ENCODE results near the gene TBC1D16. TPM values are rescaled to one million over a fixed set of nuclear protein-coding genes. Genes with fewer than 3 reads are reported as not detected.

The TBC1D16 gene
- total RNA-seq, 4 donors from 2014 or later: 5.8 to 8.1 (median 7.0) TPM

DNA sequence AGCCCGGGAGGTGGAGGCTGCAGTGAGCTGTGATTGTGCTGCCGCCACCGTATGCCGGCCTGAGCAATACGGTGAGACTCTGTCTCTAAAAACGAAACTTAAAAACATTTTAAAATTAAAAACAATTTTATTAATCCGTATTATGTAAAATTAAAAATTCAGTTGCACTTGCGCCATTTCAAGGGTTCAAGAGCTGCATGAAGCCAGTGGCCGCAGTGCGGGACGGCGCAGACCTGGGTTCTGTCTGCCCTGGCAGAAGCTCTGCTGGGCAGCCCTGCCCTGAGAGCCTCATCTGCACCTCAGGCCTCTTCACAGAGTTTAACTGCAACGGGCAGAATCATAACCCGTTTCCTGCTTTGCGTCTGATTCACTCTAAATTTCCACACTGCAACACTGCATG lies 31.7 kb downstream of the TBC1D16 start:
- in situ Hi-C loops (cut with MboI; ENCODE audit: low sequenced_read_pairs in 4 of 4) (no loop called here), intact Hi-C loops (cut with DNase I; ENCODE audit: low total_unique reads) (loop anchor here (10.0 kb wide), 1 partner anchor 261 kb away; the partner anchor contains the start of gene RNF213)
- TF ChIP-seq CTCF (IDR thresholded peaks at IDR 0.05 in 4 of 5, conservative IDR thresholded peaks at IDR 0.05 in 1 of 5): no peak
- no peak for TF ChIP-seq POLR2A (IDR thresholded peaks at IDR 0.05)
- ATAC-seq: no peak
- H3K27ac ChIP-seq: no peak overlapping the region
- peaks cover 0 to 3% of the 10 kb centered on the region in 2 donors for H3K4me1 ChIP-seq
- no peaks in the 10 kb centered on the region for H3K36me3 ChIP-seq
- no peaks in the 10 kb centered on the region for H3K27me3 ChIP-seq
- no peaks in the 10 kb centered on the region for H3K9me3 ChIP-seq
- DNase-seq: no peak
- no peak overlapping the region for H3K4me3 ChIP-seq

DNA sequence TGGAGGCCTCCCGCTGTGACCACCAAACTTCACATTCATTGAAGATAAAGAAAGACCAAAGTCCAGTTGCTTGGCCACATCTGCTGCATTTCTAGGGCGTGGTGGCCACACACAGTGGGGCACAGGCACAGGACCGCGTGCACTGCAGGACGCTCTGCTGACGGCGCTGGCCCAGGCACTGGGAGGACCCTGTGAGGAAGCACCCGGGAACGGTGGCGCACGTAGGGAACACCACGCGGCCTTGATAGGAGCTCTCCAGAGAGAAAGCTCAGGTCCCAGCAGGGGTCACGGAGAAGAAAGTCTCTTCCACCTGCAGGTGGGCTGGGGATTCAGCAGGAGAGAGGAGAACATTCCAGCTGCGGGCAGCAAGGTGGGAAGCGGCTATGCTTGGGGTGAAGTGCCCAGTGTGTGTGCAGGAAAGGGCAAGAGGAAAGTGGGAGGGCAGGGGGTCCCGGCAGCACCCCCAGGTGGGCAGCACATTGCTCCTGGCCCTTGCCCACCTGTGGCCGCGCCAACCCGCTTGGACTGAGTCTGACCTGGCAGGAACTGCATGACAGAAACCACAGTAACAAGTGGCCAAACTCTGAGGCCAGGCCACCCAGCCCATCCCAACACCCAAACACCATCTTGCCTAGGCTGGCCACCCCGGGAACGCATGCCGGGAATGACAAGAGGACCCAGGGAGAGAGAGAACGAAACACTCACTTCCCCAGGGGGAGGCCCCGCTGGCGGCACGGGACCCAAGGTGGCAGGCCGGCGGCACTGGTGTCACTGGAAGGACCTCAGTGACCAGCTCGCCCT lies 32.8 kb downstream of the TBC1D16 start:
- in situ Hi-C loops (cut with MboI; ENCODE audit: low sequenced_read_pairs in 4 of 4) (no loop called here), intact Hi-C loops (cut with DNase I; ENCODE audit: low total_unique reads) (loop anchor here (10.0 kb wide), 1 partner anchor 262 kb away; the partner anchor contains the start of gene RNF213)
- no peak overlapping the region for H3K4me3 ChIP-seq
- no peaks in the 10 kb centered on the region for H3K36me3 ChIP-seq
- no peak for ATAC-seq
- no peak for DNase-seq
- H3K4me1 ChIP-seq: no peaks in the 10 kb centered on the region
- TF ChIP-seq POLR2A (IDR thresholded peaks at IDR 0.05): no peak
- no peak for TF ChIP-seq CTCF (IDR thresholded peaks at IDR 0.05 in 4 of 5, conservative IDR thresholded peaks at IDR 0.05 in 1 of 5)
- no peak overlapping the region for H3K27ac ChIP-seq
- H3K27me3 ChIP-seq: no peaks in the 10 kb centered on the region
- no peaks in the 10 kb centered on the region for H3K9me3 ChIP-seq

DNA sequence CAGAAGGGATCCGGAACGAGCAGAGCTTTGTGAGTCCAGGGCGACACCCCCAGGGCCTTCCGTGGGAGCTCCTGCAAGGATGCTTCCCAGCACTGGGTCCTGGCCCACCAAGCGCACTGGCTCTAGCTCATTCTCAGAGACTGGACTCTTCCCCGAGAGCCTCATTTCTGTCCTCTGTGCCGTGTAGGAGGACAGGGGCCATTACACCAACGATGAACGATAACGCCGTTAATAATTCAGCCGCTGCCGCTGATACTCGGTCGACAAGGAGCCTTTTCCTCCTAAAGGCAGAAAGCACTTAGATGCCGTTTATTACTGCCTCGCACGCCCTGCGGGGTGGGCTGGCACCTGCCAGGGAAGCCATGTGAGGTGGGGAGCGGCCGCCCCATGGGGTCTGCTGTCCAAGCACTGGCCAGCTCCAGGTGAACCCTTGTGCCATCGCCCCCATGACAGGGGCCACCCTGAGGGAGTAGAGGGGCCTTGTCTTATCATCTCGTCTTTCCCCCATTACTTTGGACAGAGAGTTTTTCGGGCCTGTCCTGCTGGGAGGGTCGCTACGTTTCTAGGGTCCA lies 33.5 kb downstream of the TBC1D16 start:
- Histone ChIP-seq H3K27ac (no peak overlapping the region), H3K4me1 (no peaks in the 10 kb centered on the region), H3K9me3 (no peaks in the 10 kb centered on the region), H3K36me3 (no peaks in the 10 kb centered on the region), H3K4me3 (no peak overlapping the region), H3K27me3 (no peaks in the 10 kb centered on the region)
- TF ChIP-seq POLR2A (IDR thresholded peaks at IDR 0.05) (no peak), CTCF (IDR thresholded peaks at IDR 0.05 in 4 of 5, conservative IDR thresholded peaks at IDR 0.05 in 1 of 5) (no peak)
- no peak for ATAC-seq
- in situ Hi-C loops (cut with MboI; ENCODE audit: low sequenced_read_pairs in 4 of 4): no loop called here
- intact Hi-C loops (cut with DNase I; ENCODE audit: low total_unique reads): loop anchor here (10.0 kb wide), 1 partner anchor 263 kb away; the partner anchor contains the start of gene RNF213
- DNase-seq: no peak

DNA sequence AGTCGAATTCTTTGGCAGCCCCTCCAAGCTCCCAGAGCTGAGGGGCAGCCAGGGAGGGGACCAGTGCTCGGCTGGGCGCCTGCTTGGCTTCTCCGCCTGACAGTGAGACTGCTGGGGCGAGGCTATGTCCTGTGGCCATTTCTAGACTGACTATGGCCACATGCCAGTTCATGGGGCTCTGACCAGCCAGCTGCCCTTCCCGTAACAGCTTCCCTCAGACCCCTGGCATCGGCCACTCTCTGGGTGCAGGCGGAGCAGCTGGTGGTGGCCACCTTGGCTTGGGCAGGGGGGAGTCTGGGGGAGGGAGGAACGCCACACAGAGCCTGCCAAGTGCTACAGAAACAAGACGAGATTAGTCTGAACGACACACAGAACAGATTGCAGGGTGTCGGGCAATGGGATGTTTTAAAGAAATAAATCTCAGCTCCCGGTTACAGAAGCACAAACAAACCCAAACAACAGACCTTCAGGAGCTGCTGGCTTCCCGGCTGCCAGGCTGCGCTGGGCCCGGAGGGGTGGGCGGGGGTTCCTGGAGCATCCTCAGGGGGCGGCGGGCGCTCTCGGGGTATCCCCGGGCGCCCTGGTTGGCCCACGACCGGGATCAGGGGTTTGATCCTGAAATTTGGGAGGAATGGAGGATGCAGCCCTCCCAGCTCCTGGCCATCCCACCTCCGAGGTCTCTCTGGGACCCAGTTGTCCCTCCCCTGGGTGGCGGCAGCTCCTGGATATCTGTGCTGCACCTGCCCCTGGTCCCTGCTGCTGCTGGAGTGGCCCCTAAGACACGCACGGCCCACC lies 34.5 kb downstream of the TBC1D16 start:
- Histone ChIP-seq H3K4me3 (no peak overlapping the region), H3K9me3 (no peaks in the 10 kb centered on the region), H3K27ac (no peak overlapping the region), H3K4me1 (no peaks in the 10 kb centered on the region), H3K36me3 (no peaks in the 10 kb centered on the region), H3K27me3 (no peaks in the 10 kb centered on the region)
- in situ Hi-C loops (cut with MboI; ENCODE audit: low sequenced_read_pairs in 4 of 4) (no loop called here), intact Hi-C loops (cut with DNase I; ENCODE audit: low total_unique reads) (loop anchor here (10.0 kb wide), 1 partner anchor 264 kb away; the partner anchor contains the start of gene RNF213)
- ATAC-seq (no peak), DNase-seq (no peak)
- TF ChIP-seq CTCF (IDR thresholded peaks at IDR 0.05 in 4 of 5, conservative IDR thresholded peaks at IDR 0.05 in 1 of 5) (no peak), POLR2A (IDR thresholded peaks at IDR 0.05) (no peak)

Data from gastrocnemius medialis (tissue), 4 donors.